Tibial nerve (tissue), 4 donors: ENCODE measurements around the gene HMOX1.

Source experiments
- CTCF ChIP-seq, 5 experiments: fragments of 200-600 bp in 3 of 5; fragments of 450-650 bp in 2 of 5; sonication (generic) in 3 of 5; IDR thresholded peaks; one replicate each; pipeline ENCODE4 v1.5.1; 2016 to 2019; ENCODE audit warnings: antibody characterized with exemption in 5 of 5, mild to moderate bottlenecking in 3 of 5, moderate library complexity in 2 of 5
- EP300 ChIP-seq, 2 donors: sonication (generic); formaldehyde crosslinking; IDR thresholded peaks; one replicate each; pipeline ENCODE4 v1.6.1; 2017; ENCODE audit warnings: antibody characterized with exemption in 2 of 2, mild to moderate bottlenecking in 1 of 2

DNA sequence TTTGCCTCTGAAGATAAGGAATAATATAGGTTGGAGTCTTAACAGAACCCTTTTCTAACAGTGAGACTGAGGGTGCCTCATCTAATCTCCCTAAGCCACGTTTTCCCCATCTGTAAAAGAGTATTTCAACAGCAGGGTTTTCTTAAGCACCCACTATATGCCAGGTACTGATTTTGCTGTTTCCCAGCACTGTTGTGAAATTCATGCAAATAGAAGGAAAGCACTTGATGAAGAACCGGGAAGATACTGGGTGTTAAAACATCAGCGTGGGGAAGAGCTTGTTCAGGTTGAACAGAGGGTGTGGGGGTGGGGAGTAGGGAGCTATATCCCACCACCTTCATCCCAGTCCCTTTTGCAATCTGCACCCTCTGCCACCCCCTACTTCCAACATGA, 2.8 kb downstream of the HMOX1 start:
- no peak for TF ChIP-seq CTCF (IDR thresholded peaks at IDR 0.05)
- no peak for TF ChIP-seq EP300 (IDR thresholded peaks at IDR 0.05)
